GM18507 (cell line): ENCODE results near the gene MOG.

Experiments
- DNase-seq: peaks from one replicate; pipeline ENCODE4 v3.0.0; 2011; ENCODE audit warnings: low read depth; ENCODE audit not compliant: insufficient read length; ENCODE audit errors: extremely low spot score
- FAIRE-seq: peaks from 2 replicates; lab custom pipeline; 2011; peaks lifted over from hg19 to GRCh38; lab: Jason Lieb, UNC

The MOG gene

DNA sequence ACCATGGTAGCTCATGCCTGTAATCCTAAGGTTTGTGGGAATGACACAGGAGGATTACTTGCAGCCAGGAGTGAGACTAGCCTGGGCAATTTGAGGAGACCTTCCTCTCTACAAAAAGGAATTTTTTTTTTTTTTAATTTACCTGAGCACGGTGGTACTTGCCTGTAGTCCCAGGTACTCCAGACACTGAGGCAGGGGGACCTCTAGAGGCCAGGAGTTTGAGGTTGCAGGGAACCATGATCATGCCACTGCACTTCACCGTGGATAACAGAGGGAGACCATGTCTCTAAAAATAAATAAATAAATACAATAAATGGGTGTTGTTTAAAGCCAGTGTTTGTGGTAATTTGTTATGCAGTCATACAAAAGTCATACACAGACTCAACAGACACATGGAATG is 64.0 kb downstream of the MOG start:
- FAIRE-seq (no peak), DNase-seq (no peak)
